Measurements from ENCODE around the gene POU2AF3. TPM values are rescaled to one million over a fixed set of nuclear protein-coding genes. Genes with fewer than 3 reads are reported as not detected.

POU2AF3 gene
- polyA plus RNA-seq, 1 of the 3 experiments (the other 2 are of a cell fraction) = 0.07 TPM

DNA sequence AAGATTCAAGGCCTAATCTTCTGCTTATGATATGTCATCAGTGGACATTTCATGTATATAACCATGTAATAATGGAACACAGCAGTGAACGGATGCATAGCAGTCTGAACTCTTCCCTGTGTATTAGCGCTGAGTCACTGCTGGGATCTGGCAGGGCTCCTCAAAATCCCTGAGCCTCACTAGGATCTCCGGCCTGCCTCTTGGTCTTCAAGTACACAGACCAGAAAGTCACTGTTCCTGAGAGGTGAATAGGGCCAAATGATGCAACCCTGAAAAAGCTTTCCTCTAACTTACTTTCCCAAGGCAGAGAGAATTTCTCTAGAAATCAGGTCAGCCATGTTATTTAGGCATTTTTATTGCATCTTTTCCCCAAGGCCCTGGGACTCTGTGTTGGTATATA, 45.7 kb downstream of the POU2AF3 start (continued):
- TF ChIP-seq FOXJ3 (CRISPR knock-in tag; IDR thresholded peaks at IDR 0.05) (no peak), RAD21 (IDR thresholded peaks at IDR 0.05; ENCODE audit: low read length) (no peak), GABPA (IDR thresholded peaks at IDR 0.05; ENCODE audit: low read depth) (no peak), RFX5 (IDR thresholded peaks at IDR 0.05; ENCODE audit: low read length) (no peak)

DNA sequence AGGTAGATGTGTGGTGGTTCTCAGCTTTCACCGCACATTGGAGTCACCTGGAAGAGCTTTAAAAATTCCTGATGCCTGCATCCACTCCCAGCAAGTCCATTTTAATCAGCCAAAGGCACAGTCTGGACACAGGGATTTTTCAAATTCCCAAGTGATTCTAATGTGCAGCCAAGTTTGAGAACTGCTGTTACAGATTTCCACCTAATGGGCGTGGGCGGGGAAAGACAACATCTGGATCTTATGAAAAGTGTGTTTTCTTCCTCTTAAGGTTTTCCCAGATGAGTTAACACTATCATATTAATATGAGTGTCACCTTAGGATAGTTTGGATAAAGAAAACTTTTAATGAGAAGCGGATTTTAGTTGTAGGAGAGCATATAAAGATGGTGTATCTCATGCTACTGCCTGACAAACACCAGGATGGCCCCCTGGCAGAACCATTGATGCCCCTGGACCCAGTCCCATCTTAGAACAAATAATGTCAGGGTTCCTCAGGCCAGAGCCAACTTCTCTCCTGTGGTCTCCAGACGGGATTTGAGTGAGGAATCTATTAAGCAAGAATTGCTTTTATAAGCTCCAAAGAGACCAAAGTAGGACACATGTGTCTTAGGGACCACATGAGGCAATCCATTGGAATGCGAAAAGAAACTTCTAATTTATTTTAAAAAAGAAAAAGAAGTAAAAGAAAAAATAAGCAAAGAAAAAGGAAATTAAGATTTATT, 48.8 kb downstream of the POU2AF3 start:
- no peaks in the 10 kb centered on the region for H3K36me3 ChIP-seq (replicated peaks in 1 of 2; ENCODE audit: control insufficient read depth in 1 of 2, insufficient read depth in 2 of 2, low read length in 1 of 2)
- no peaks in the 10 kb centered on the region; the same call in 1 of the 2 replicates for H3K9me3 ChIP-seq
- H3K27ac ChIP-seq (ENCODE audit: low read depth in 2 of 2, low read length in 1 of 2) = no peak overlapping the region
- no peak for TF ChIP-seq MEF2A (IDR thresholded peaks at IDR 0.05; ENCODE audit: borderline replicate concordance, low read depth)
- no peak for TF ChIP-seq CHD2 (IDR thresholded peaks at IDR 0.05; ENCODE audit: low read length, partially characterized antibody)
- no peak for TF ChIP-seq ELF1 (IDR thresholded peaks at IDR 0.05)
- TF ChIP-seq, protein P1, sequence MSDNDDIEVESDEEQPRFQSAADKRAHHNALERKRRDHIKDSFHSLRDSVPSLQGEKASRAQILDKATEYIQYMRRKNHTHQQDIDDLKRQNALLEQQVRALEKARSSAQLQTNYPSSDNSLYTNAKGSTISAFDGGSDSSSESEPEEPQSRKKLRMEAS (IDR thresholded peaks at IDR 0.05; ENCODE audit: low read depth) = no peak
- TF ChIP-seq, protein P2, sequence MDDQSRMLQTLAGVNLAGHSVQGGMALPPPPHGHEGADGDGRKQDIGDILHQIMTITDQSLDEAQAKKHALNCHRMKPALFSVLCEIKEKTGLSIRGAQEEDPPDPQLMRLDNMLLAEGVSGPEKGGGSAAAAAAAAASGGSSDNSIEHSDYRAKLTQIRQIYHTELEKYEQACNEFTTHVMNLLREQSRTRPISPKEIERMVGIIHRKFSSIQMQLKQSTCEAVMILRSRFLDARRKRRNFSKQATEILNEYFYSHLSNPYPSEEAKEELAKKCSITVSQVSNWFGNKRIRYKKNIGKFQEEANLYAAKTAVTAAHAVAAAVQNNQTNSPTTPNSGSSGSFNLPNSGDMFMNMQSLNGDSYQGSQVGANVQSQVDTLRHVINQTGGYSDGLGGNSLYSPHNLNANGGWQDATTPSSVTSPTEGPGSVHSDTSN (IDR thresholded peaks at IDR 0.05) = no peak
- TF ChIP-seq, protein P3, sequence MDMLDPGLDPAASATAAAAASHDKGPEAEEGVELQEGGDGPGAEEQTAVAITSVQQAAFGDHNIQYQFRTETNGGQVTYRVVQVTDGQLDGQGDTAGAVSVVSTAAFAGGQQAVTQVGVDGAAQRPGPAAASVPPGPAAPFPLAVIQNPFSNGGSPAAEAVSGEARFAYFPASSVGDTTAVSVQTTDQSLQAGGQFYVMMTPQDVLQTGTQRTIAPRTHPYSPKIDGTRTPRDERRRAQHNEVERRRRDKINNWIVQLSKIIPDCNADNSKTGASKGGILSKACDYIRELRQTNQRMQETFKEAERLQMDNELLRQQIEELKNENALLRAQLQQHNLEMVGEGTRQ (IDR thresholded peaks at IDR 0.05; ENCODE audit: borderline replicate concordance, low read depth, low read length) = no peak
- TF ChIP-seq TEAD4 (IDR thresholded peaks at IDR 0.05; ENCODE audit: borderline replicate concordance, insufficient read depth) = no peak
- TF ChIP-seq TCF12 (IDR thresholded peaks at IDR 0.05) = no peak
- no peak for TF ChIP-seq YY1 (IDR thresholded peaks at IDR 0.05; ENCODE audit: low read depth)
- no peak for TF ChIP-seq FOXM1 (IDR thresholded peaks at IDR 0.05; ENCODE audit: low read depth)
- no peak for TF ChIP-seq FOSL2 (IDR thresholded peaks at IDR 0.05; ENCODE audit: borderline replicate concordance, low read depth)
- TF ChIP-seq JUND (IDR thresholded peaks at IDR 0.05) = no peak
- TF ChIP-seq, protein P4, sequence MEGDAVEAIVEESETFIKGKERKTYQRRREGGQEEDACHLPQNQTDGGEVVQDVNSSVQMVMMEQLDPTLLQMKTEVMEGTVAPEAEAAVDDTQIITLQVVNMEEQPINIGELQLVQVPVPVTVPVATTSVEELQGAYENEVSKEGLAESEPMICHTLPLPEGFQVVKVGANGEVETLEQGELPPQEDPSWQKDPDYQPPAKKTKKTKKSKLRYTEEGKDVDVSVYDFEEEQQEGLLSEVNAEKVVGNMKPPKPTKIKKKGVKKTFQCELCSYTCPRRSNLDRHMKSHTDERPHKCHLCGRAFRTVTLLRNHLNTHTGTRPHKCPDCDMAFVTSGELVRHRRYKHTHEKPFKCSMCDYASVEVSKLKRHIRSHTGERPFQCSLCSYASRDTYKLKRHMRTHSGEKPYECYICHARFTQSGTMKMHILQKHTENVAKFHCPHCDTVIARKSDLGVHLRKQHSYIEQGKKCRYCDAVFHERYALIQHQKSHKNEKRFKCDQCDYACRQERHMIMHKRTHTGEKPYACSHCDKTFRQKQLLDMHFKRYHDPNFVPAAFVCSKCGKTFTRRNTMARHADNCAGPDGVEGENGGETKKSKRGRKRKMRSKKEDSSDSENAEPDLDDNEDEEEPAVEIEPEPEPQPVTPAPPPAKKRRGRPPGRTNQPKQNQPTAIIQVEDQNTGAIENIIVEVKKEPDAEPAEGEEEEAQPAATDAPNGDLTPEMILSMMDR (IDR thresholded peaks at IDR 0.05) = no peak
- TF ChIP-seq NFIC (IDR thresholded peaks at IDR 0.05; ENCODE audit: borderline replicate concordance) = no peak
- no peak for TF ChIP-seq POLR2AphosphoS5 (IDR thresholded peaks at IDR 0.05; ENCODE audit: low read depth, low read length)
- TF ChIP-seq, protein P5, sequence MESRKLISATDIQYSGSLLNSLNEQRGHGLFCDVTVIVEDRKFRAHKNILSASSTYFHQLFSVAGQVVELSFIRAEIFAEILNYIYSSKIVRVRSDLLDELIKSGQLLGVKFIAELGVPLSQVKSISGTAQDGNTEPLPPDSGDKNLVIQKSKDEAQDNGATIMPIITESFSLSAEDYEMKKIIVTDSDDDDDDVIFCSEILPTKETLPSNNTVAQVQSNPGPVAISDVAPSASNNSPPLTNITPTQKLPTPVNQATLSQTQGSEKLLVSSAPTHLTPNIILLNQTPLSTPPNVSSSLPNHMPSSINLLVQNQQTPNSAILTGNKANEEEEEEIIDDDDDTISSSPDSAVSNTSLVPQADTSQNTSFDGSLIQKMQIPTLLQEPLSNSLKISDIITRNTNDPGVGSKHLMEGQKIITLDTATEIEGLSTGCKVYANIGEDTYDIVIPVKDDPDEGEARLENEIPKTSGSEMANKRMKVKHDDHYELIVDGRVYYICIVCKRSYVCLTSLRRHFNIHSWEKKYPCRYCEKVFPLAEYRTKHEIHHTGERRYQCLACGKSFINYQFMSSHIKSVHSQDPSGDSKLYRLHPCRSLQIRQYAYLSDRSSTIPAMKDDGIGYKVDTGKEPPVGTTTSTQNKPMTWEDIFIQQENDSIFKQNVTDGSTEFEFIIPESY (IDR thresholded peaks at IDR 0.05; ENCODE audit: borderline replicate concordance, low read depth) = no peak
- ChIA-PET POLR2A (no interaction called here), CTCF (interaction anchor here (2.0 kb wide), 1 partner anchor 64 kb away, joined by 6 read pairs; no protein-coding TSS in a partner anchor)
- no peak overlapping the region for H3K9ac ChIP-seq
- no peaks in the 10 kb centered on the region for H3K27me3 ChIP-seq (ENCODE audit: insufficient read depth)
- no peak overlapping the region for H3K4me3 ChIP-seq (ENCODE audit: low read depth in 2 of 2, low read length in 1 of 2)
- no peak overlapping the region for H3K4me2 ChIP-seq
- H4K20me1 ChIP-seq (ENCODE audit: insufficient read depth) = no peaks in the 10 kb centered on the region
- no peak overlapping the region for H2AFZ ChIP-seq (ENCODE audit: low read depth)
- H3K4me1 ChIP-seq (ENCODE audit: control insufficient read depth in 1 of 2, insufficient read depth in 2 of 2, low read depth in 1 of 2, low read length in 1 of 2) = no peaks in the 10 kb centered on the region
- no peaks in the 10 kb centered on the region for H3K9me2 ChIP-seq
- H3K79me2 ChIP-seq (ENCODE audit: insufficient read depth) = no peaks in the 10 kb centered on the region
- H3F3A ChIP-seq (replicated peaks; ENCODE audit: insufficient read depth) = no peaks in the 10 kb centered on the region
- no peak for DNase-seq
- 67% methylated on average over 6 of the region's 6 CpGs for WGBS (ENCODE audit: low lambda C conversion rate)

Measured in SK-N-SH (cell line).